Hepatocyte (in vitro differentiated cells): Measurements from ENCODE around the gene NSF.
A peak's percentile ranks its signal among the peaks of the same experiment; 100 is the strongest.
"Not testable (repeated sequence)": the region's sequence is repeated elsewhere in the genome, so short reads cannot be mapped to it uniquely, and the experiment has no call there.

ENCODE experiments used
- CTCF ChIP-seq: fragments of 200-600 bp; sonication (generic); IDR thresholded peaks from 2 replicates; pipeline ENCODE4 v1.5.1; 2016; ENCODE audit warnings: antibody characterized with exemption, mild to moderate bottlenecking; ENCODE audit not compliant: poor library complexity
- EZH2 ChIP-seq: fragments of 200-600 bp; sonication (generic); IDR thresholded peaks from 2 replicates; pipeline ENCODE4 v1.6.1; 2016; ENCODE audit warnings: antibody characterized with exemption, mild to moderate bottlenecking, borderline replicate concordance
- EZH2phosphoT487 ChIP-seq: fragments of 200-600 bp; sonication (generic); IDR thresholded peaks from one replicate; pipeline ENCODE4 v1.6.1; 2018; ENCODE audit warnings: antibody characterized with exemption, mild to moderate bottlenecking, low read depth, moderate library complexity; ENCODE audit not compliant: unreplicated experiment, severe bottlenecking

- TF ChIP-seq CTCF = peak; percentile 30
- TF ChIP-seq EZH2, EZH2phosphoT487: not testable (repeated sequence)
Measured at GRCh38 chr17:46641861-46642656, 51.6 kb downstream of the NSF start.
